ENCODE measurements around the gene CBFA2T2. TPM values are rescaled to one million over a fixed set of nuclear protein-coding genes. Genes with fewer than 3 reads are reported as not detected.
"Not testable (repeated sequence)": the region's sequence is repeated elsewhere in the genome, so short reads cannot be mapped to it uniquely, and the experiment has no call there.

The CBFA2T2 gene
- total RNA-seq (10 to 100 TPM; 11.1 to 29.9 (median 14.8) TPM), polyA plus RNA-seq (1 to 10 TPM; 2.9 to 5.8 (median 4.0) TPM)
- long read RNA-seq, donor 1: 0 reads
- long read RNA-seq, donor 2: 0 reads
- long read RNA-seq, donor 3: 0 reads
- long read RNA-seq, donor 4: 0 reads
- long read RNA-seq, donor 5: 0 reads
- long read RNA-seq, donor 6: 0 reads
- long read RNA-seq, donor 7, partial matches to known transcripts: 5 of 5 reads
- long read RNA-seq, donor 7, other reads (novel, unspliced or antisense): 0 of 5 reads
- long read RNA-seq, donor 8, full-length matches to known transcripts: 2 of 2 reads
- long read RNA-seq, donor 8, partial matches to known transcripts: 0 of 2 reads
- long read RNA-seq, donor 8, other reads (novel, unspliced or antisense): 0 of 2 reads
- long read RNA-seq, donor 9: 0 reads
- long read RNA-seq, donor 10, partial matches to known transcripts: 0 of 1 reads
- long read RNA-seq, donor 10, other reads (novel, unspliced or antisense): 0 of 1 reads

DNA sequence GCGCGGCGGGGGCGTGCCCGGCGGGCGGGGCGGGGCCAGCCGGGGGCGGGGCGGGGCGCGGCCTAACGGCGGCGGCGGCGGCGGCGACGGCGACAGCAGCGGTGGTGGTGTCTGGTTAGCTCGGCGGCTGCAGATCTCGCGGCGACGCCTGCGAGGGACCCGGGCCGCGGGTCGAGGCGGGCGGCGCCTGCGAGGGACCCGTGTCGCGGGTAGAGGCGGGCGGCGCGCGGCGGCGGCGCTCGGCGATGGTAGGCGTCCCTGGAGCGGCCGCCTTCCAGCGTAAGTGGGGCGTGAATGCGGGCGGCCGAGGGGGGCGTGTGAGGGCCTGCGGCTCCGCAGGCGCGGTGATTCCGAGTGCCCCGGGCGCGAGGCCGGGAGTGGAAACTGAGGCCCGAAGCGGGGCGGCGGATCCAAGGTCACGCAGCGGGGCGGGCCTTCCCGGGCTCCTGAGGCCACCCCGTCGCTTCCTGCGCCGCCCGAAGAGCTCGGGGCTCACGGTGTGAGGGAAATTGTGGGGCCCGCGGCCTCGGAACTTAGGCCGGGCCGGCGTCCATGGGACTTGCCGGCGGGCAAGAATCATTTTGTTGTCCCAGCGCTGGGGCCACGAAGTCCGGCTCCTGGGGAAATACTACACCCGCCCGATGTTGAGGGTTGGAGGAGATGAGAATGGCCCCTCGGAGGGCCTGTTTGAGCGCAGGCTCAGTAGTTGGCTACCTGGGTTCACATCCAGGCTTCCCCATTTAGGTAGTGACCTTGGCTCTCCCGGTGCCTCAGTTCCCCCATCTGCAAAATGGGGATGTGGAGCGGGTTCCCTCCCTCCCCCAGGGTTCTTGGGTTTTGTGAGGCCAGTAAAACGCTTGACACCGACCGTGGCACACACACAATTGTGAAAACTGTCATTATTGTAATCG lies at the start of gene CBFA2T2:
Gene CBFA2T2 (plus strand): TSS at position 74 of the 911 bp plus-strand sequence. CDS start 172 bp downstream, at position 246.
- peak in 1 of 2 donors; percentile 90 for DNase-seq
- H3K27ac ChIP-seq: peak within 1 kb of the TSS; percentile 94 to 99 (median 97)
- no peaks in the 10 kb centered on the region for H3K9me3 ChIP-seq
- H3K4me3 ChIP-seq: peak within 1 kb of the TSS; percentile 77 to 93 (median 84)
- intact Hi-C loops (cut with DNase I; ENCODE audit: low total_unique reads): no loop called here
- H3K4me1 ChIP-seq: peaks cover 6 to 35% (median 29%) of the 10 kb centered on the region in 4 donors
- 0 to 2% (median 1%) methylated on average over 33 to 105 of the region's 105 CpGs for WGBS, 5 donors
- TF ChIP-seq POLR2A (IDR thresholded peaks at IDR 0.05) (no peak), EP300 (IDR thresholded peaks at IDR 0.05) (no peak), POLR2AphosphoS5 (IDR thresholded peaks at IDR 0.05) (no peak)
- TF ChIP-seq, protein P1, sequence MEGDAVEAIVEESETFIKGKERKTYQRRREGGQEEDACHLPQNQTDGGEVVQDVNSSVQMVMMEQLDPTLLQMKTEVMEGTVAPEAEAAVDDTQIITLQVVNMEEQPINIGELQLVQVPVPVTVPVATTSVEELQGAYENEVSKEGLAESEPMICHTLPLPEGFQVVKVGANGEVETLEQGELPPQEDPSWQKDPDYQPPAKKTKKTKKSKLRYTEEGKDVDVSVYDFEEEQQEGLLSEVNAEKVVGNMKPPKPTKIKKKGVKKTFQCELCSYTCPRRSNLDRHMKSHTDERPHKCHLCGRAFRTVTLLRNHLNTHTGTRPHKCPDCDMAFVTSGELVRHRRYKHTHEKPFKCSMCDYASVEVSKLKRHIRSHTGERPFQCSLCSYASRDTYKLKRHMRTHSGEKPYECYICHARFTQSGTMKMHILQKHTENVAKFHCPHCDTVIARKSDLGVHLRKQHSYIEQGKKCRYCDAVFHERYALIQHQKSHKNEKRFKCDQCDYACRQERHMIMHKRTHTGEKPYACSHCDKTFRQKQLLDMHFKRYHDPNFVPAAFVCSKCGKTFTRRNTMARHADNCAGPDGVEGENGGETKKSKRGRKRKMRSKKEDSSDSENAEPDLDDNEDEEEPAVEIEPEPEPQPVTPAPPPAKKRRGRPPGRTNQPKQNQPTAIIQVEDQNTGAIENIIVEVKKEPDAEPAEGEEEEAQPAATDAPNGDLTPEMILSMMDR (IDR thresholded peaks at IDR 0.05): no peak
- no peaks in the 10 kb centered on the region for H3K27me3 ChIP-seq
- no peaks in the 10 kb centered on the region for H3K36me3 ChIP-seq

DNA sequence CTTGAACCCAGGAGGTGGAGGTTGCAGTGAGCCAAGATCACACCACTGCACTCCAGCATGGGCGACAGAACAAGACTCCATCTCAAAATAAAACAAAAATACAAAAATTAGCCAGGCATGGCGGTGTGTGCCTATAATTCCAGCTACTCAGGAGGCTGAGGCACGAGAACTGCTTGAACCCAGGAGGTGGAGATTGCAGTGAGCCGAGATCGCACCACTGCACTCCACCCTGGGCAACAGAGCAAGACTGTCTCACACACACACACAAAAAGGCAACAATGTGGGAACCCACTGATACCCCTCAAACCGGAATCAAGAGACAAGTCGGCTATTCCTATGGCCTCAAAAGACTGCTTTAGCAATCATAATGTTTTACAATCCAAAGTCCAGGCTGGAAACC lies 49.3 kb upstream of the CBFA2T2 start:
- H3K4me3 ChIP-seq; H3K9me3 ChIP-seq; H3K27me3 ChIP-seq; H3K36me3 ChIP-seq; H3K27ac ChIP-seq; DNase-seq; intact Hi-C loops (cut with DNase I; ENCODE audit: low total_unique reads): not testable (repeated sequence)
- H3K4me1 ChIP-seq: peaks cover 10 to 49% (median 34%) of the 10 kb centered on the region in 4 donors
- 84 to 89% (median 86%) methylated on average over 7 of the region's 7 CpGs for WGBS, 5 donors

- Histone ChIP-seq H3K27ac (peak overlapping the region in 1 of 5 donors; percentile 91), H3K4me1 (peaks cover 10 to 49% (median 34%) of the 10 kb centered on the region in 4 donors), H3K9me3 (no peaks in the 10 kb centered on the region), H3K36me3 (peaks cover 0 to 8% (median 0%) of the 10 kb centered on the region in 4 donors), H3K4me3 (no peak overlapping the region), H3K27me3 (no peaks in the 10 kb centered on the region)
- WGBS, 5 donors: 68 to 82% (median 73%) methylated on average over 7 of the region's 7 CpGs
- intact Hi-C loops (cut with DNase I; ENCODE audit: low total_unique reads): no loop called here
- TF ChIP-seq POLR2AphosphoS5 (IDR thresholded peaks at IDR 0.05): no peak
- no peak for TF ChIP-seq EP300 (IDR thresholded peaks at IDR 0.05)
- no peak for TF ChIP-seq POLR2A (IDR thresholded peaks at IDR 0.05)
- TF ChIP-seq, protein P1 (IDR thresholded peaks at IDR 0.05): no peak
- no peak for DNase-seq
Observed at GRCh38 chr20:33441142-33441955, 48.5 kb upstream of the CBFA2T2 start.

DNA sequence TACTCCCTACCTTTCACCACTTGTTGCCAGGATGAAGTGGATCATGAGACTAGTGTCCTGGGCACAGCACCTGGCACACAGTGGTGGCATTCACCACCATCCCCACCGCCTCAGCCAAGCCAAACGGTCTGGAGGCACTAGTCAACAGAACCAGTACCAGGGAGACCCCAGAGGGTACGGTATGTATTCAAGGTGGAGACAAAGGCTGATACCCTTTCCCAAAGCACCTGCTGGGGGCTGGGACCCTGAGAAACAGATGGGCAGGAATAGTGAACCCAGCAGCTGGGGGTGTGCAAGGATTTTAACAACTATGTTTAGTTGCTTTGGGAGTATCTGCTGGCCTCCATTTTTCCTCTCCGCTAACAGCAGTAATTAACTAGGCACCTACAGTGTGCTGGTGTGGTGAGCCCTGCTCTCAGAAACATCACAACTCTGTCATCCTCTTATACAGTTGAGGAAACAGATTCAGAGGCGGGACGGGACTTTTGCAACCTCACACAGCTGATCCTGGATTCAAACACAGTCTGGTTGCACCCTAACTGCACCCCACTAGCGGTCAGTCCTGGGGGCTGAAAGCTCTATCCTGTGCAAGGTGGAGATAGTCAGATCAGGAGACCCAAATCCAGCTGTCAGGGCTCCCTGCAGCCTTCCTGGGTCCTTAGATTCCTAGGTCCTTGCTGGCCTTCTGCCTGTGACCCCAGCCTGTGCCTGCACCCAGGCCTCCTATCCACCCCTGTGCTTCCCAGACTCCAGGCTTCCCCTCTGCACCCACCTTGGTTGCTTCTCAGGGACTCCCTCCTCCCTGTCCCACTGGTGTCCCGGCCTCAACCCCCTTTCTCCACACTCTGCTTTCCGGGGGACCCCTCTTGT lies 47.5 kb upstream of the CBFA2T2 start:
- Histone ChIP-seq H3K4me3 (peak overlapping the region; percentile 68 to 89 (median 74)), H3K36me3 (peaks cover 0 to 8% (median 0%) of the 10 kb centered on the region in 4 donors), H3K27ac (peak overlapping the region in 3 of 5 donors; percentile 79 to 91 (median 88)), H3K27me3 (no peaks in the 10 kb centered on the region), H3K9me3 (no peaks in the 10 kb centered on the region), H3K4me1 (peaks cover 10 to 48% (median 34%) of the 10 kb centered on the region in 4 donors)
- intact Hi-C loops (cut with DNase I; ENCODE audit: low total_unique reads): no loop called here
- TF ChIP-seq, protein P1 (IDR thresholded peaks at IDR 0.05): no peak
- 68 to 74% (median 68%) methylated on average over 9 of the region's 9 CpGs for WGBS, 5 donors
- no peak for DNase-seq

Measured in stomach (tissue), 19 donors.